IMR-90 (cell line): ENCODE measurements around the gene CELA3B. TPM values are rescaled to one million over a fixed set of nuclear protein-coding genes. Genes with fewer than 3 reads are reported as not detected.

ENCODE experiments used
- ATAC-seq: fragments of 200-7000 bp; cut with Tn5 transposase; 2 replicates; pipeline ENCODE4 v1.9.1; 2020; ENCODE audit warnings: low read depth, mild to moderate bottlenecking, moderate library complexity
- BruUV-seq: library from RNA; stranded (reverse); fragments of 400-500 nt; replicated peaks from 2 replicates; lab custom pipeline; 2021; lab: Mats Ljungman, UMichigan
- CTCF ChIA-PET: fragments of 300-600 bp; formaldehyde crosslinking; extraction: SDS; loops from one replicate; lab custom pipeline; 2021; ENCODE audit warnings: antibody characterized with exemption; lab: Yijun Ruan, JAX
- POLR2A ChIA-PET: fragments of 300-600 bp; sonication (Branson Sonifier 250); formaldehyde crosslinking; loops from one replicate; lab custom pipeline; 2022; ENCODE audit warnings: antibody characterized with exemption; ENCODE audit not compliant: unreplicated experiment; lab: Charles Lee
- DNase-seq: peaks from one replicate; pipeline ENCODE4 v3.0.0; 2013
- H2AFZ ChIP-seq: replicated peaks from 2 replicates; pipeline ENCODE3; 2013; ENCODE audit warnings: low read length, mild to moderate bottlenecking; ENCODE audit not compliant: poor library complexity
- H2AK5ac ChIP-seq: 2 replicates; pipeline ENCODE4 v1.6.1; 2013; ENCODE audit warnings: low read depth, low read length, inconsistent platforms
- H2AK9ac ChIP-seq: replicated peaks from 2 replicates; pipeline ENCODE3; 2013; ENCODE audit warnings: mild to moderate bottlenecking, low read depth, low read length, moderate library complexity; ENCODE audit not compliant: poor library complexity
- H2BK120ac ChIP-seq: 2 replicates; pipeline ENCODE4 v1.6.1; 2013; ENCODE audit warnings: low read depth, low read length, inconsistent platforms
- H2BK15ac ChIP-seq: 3 replicates; pipeline ENCODE4 v1.6.1; 2013; ENCODE audit warnings: low read depth, low read length, inconsistent platforms
- H2BK20ac ChIP-seq: 2 replicates; pipeline ENCODE4 v1.6.1; 2013; ENCODE audit warnings: low read depth, mild to moderate bottlenecking, inconsistent platforms, low read length, moderate library complexity
- H2BK5ac ChIP-seq: 2 replicates; pipeline ENCODE4 v1.6.1; 2013; ENCODE audit warnings: mild to moderate bottlenecking, low read depth, low read length, inconsistent platforms; ENCODE audit not compliant: poor library complexity, severe bottlenecking
- H3K14ac ChIP-seq: replicated peaks from 2 replicates; pipeline ENCODE4 v1.6.1; 2013; ENCODE audit warnings: low read depth, low read length, inconsistent platforms
- H3K18ac ChIP-seq: 2 replicates; pipeline ENCODE4 v1.6.1; 2013; ENCODE audit warnings: low read depth, low read length, control low read depth
- H3K23ac ChIP-seq: 2 replicates; pipeline ENCODE4 v1.6.1; 2013; ENCODE audit warnings: low read depth, low read length, inconsistent platforms
- H3K27ac ChIP-seq: 2 replicates; pipeline ENCODE4 v1.5.1; 2013; ENCODE audit warnings: mild to moderate bottlenecking, control low read depth, low read length; ENCODE audit not compliant: insufficient read depth
- H3K27me3 ChIP-seq: 2 replicates; pipeline ENCODE4 v1.6.1; 2013; ENCODE audit warnings: low read length; ENCODE audit not compliant: control insufficient read depth, insufficient read depth
- H3K36me3 ChIP-seq: 2 replicates; pipeline ENCODE4 v1.6.1; 2013; ENCODE audit warnings: low read length, mixed read lengths; ENCODE audit not compliant: control insufficient read depth, insufficient read depth
- H3K4ac ChIP-seq: 2 replicates; pipeline ENCODE4 v1.6.1; 2013; ENCODE audit warnings: low read depth, low read length, inconsistent platforms
- H3K4me1 ChIP-seq: 2 replicates; pipeline ENCODE4 v1.6.1; 2013; ENCODE audit warnings: low read length, mixed read lengths; ENCODE audit not compliant: control insufficient read depth, insufficient read depth
- H3K4me2 ChIP-seq: 2 replicates; pipeline ENCODE4 v1.6.1; 2013; ENCODE audit warnings: low read depth, mild to moderate bottlenecking, control low read depth, low read length, moderate library complexity
- H3K4me3 ChIP-seq: 2 replicates; pipeline ENCODE4 v1.5.1; 2013; ENCODE audit warnings: low read depth, mild to moderate bottlenecking, control low read depth, low read length, moderate library complexity; ENCODE audit not compliant: insufficient read depth
- H3K56ac ChIP-seq: 2 replicates; pipeline ENCODE4 v1.6.1; 2013; ENCODE audit warnings: low read length, inconsistent platforms; ENCODE audit not compliant: insufficient read depth; ENCODE audit errors: extremely low read depth
- H3K79me1 ChIP-seq, 2 experiments: 2 replicates each; pipeline ENCODE4 v1.6.1; 2013; ENCODE audit warnings: low read length in 2 of 2, inconsistent platforms in 1 of 2, low read depth in 1 of 2
- H3K9ac ChIP-seq: 2 replicates; pipeline ENCODE4 v1.6.1; 2013; ENCODE audit warnings: low read depth, low read length, control low read depth
- H3K9me1 ChIP-seq: 2 replicates; pipeline ENCODE4 v1.6.1; 2013; ENCODE audit warnings: low read length, inconsistent platforms; ENCODE audit not compliant: insufficient read depth
- H3K9me3 ChIP-seq: 2 replicates; pipeline ENCODE4 v1.6.1; 2013; ENCODE audit warnings: low read length; ENCODE audit not compliant: control insufficient read depth, insufficient read depth
- H4K20me1 ChIP-seq: 2 replicates; pipeline ENCODE4 v1.6.1; 2013; ENCODE audit warnings: low read length, inconsistent platforms; ENCODE audit not compliant: insufficient read depth
- H4K5ac ChIP-seq: 2 replicates; pipeline ENCODE4 v1.6.1; 2013; ENCODE audit warnings: mild to moderate bottlenecking, low read depth, low read length, control low read depth
- H4K8ac ChIP-seq, 2 experiments: 2 replicates each; pipeline ENCODE4 v1.6.1; 2013; ENCODE audit warnings: low read depth in 2 of 2, low read length in 2 of 2, control low read depth in 1 of 2, inconsistent platforms in 1 of 2
- H4K91ac ChIP-seq: 2 replicates; pipeline ENCODE4 v1.6.1; 2013; ENCODE audit warnings: low read depth, low read length, inconsistent platforms; ENCODE audit not compliant: insufficient read depth
- BHLHE40 ChIP-seq: fragments of 150-350 bp; IDR thresholded peaks from 2 replicates; pipeline ENCODE4 v1.6.1; 2016; ENCODE audit warnings: mild to moderate bottlenecking, low read depth, low read length
- CEBPB ChIP-seq: IDR thresholded peaks from 2 replicates; pipeline ENCODE4 v1.6.1; 2012; ENCODE audit warnings: low read depth, low read length, improper control_type of control experiment
- CHD1 ChIP-seq: IDR thresholded peaks from 2 replicates; pipeline ENCODE4 v1.6.1; 2012; ENCODE audit warnings: low read depth, low read length, improper control_type of control experiment
- FOS ChIP-seq: fragments of 150-350 bp; IDR thresholded peaks from 2 replicates; pipeline ENCODE4 v1.6.1; 2016; ENCODE audit warnings: low read depth, low read length
- MAFK ChIP-seq: IDR thresholded peaks from 2 replicates; pipeline ENCODE4 v1.6.1; 2012; ENCODE audit warnings: low read depth, low read length, improper control_type of control experiment
- MAZ ChIP-seq: IDR thresholded peaks from 2 replicates; pipeline ENCODE4 v1.6.1; 2012; ENCODE audit warnings: low read depth, mild to moderate bottlenecking, low read length, improper control_type of control experiment, moderate library complexity, borderline replicate concordance
- MXI1 ChIP-seq: IDR thresholded peaks from 2 replicates; pipeline ENCODE4 v1.6.1; 2012; ENCODE audit warnings: low read depth, mild to moderate bottlenecking, low read length, moderate library complexity, borderline replicate concordance
- NFE2L2 ChIP-seq: fragments of 150-350 bp; IDR thresholded peaks from 2 replicates; pipeline ENCODE4 v1.6.1; 2016; ENCODE audit warnings: low read depth, mild to moderate bottlenecking, low read length
- POLR2A ChIP-seq: IDR thresholded peaks from 2 replicates; pipeline ENCODE4 v1.6.1; 2012; ENCODE audit warnings: mild to moderate bottlenecking, low read depth, low read length
- RAD21 ChIP-seq: IDR thresholded peaks from 2 replicates; pipeline ENCODE4 v1.6.1; 2012; ENCODE audit warnings: low read length, improper control_type of control experiment
- RCOR1 ChIP-seq: IDR thresholded peaks from 2 replicates; pipeline ENCODE4 v1.6.1; 2012; ENCODE audit warnings: mild to moderate bottlenecking, low read length, improper control_type of control experiment; ENCODE audit not compliant: insufficient replicate concordance
- SMC3 ChIP-seq: fragments of 150-350 bp; IDR thresholded peaks from 2 replicates; pipeline ENCODE4 v1.6.1; 2016; ENCODE audit warnings: low read depth, mild to moderate bottlenecking, antibody characterized with exemption, low read length, moderate library complexity
- WGBS, 2 experiments: methylation state at CpG; one replicate each; pipeline versions ENCODE4 v1.1.5 to v1.1.7; 2013; ENCODE audit warnings: missing lambda C conversion rate in 2 of 2; ENCODE audit not compliant: insufficient read length in 1 of 2; ENCODE audit errors: extremely low coverage in 2 of 2; 5-methylcytosine and 5-hydroxymethylcytosine counted together
- dilution Hi-C: fragments of 300-500 bp; cut with HindIII; formaldehyde crosslinking; loops from one replicate; pipeline ENCODE4 v1.14.3; 2018; ENCODE audit warnings: low sequenced_read_pairs; ENCODE audit not compliant: unreplicated experiment
- in situ Hi-C: fragments of 300-500 bp; cut with MboI; formaldehyde crosslinking; loops from 3 replicates; pipeline ENCODE4 v1.14.3; 2019; ENCODE audit warnings: low sequenced_read_pairs, inconsistent platforms, mixed read lengths
- intact Hi-C: fragments of 100-400 bp; cut with micrococcal nuclease; formaldehyde crosslinking; loops from 2 replicates; pipeline ENCODE4 v1.10.0; 2022
- polyA plus RNA-seq, 3 experiments: library from polyadenylated mRNA; depleted of rRNA; stranded (reverse); fragments of >200 nt; gene quantifications; 2 replicates each; pipeline ENCODE4 v1.2.3, GENCODE V29; 2012; ENCODE audit warnings: low replicate concordance in 1 of 3
- total RNA-seq: library from RNA; depleted of rRNA; stranded (reverse); fragments of >200 nt; gene quantifications from 2 replicates; pipeline ENCODE4 v1.2.3, GENCODE V29; 2012
- TF ChIP-seq, protein P1 (sequence below): fragments of 150-350 bp; IDR thresholded peaks from 2 replicates; pipeline ENCODE4 v1.6.1; 2016; ENCODE audit warnings: low read depth, mild to moderate bottlenecking, low read length, moderate library complexity, borderline replicate concordance
- TF ChIP-seq, protein P2 (sequence below): conservative IDR thresholded peaks from 2 replicates; pipeline ENCODE4 v1.5.1; 2012; ENCODE audit warnings: mild to moderate bottlenecking, low read depth, low read length, improper control_type of control experiment
- TF ChIP-seq, protein P3 (sequence below): fragments of 150-350 bp; IDR thresholded peaks from 2 replicates; pipeline ENCODE4 v1.6.1; 2017; ENCODE audit warnings: mild to moderate bottlenecking, antibody characterized with exemption, low read length, low read depth

CELA3B gene
- total and polyA plus RNA-seq, 2 of the 4 experiments (the other 2 are of a cell fraction), result not detected

DNA sequence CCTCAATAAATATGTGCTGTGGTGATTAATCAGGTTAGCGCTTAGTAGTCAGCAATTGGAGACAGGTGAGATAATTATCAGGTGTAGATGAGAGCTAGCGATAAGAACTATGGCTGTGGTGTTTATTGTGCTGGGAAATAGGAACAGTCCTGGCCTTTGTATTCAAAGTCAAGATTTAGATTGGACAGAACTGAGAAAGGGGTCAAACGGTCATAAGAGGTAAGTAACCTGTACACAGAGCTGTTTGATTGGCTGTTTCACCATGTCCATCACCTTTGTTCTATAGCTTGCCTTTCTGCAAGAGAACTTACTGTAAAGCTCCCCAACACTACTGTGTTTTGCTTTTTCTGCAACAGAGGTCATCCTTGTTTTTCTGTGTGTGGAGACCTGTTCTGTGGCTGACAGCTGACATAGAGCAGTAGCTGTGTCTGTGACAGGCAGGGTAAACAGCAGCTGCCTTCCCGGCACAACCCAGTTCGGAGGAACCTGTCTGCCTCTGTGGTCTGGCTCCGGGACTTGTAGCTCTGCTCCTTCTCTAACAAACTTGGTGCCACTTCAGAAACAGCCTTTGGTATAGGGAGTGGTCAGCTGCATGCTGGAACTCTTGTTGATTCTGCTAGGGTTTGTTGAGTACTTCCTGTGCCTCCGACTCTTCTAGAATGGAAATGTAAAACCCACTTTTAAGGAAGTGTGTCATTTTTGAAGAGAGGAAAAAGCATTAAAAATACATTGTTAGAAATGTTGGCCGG, 54.6 kb downstream of the CELA3B start:
- H3K14ac ChIP-seq, result no peak overlapping the region
- no peak overlapping the region for H2AK5ac ChIP-seq
- H3K9me1 ChIP-seq, result no peaks in the 10 kb centered on the region
- no peak overlapping the region for H3K18ac ChIP-seq
- H3K9me3 ChIP-seq, result no peaks in the 10 kb centered on the region
- no peak overlapping the region for H2AFZ ChIP-seq
- no peak overlapping the region for H3K4ac ChIP-seq
- H4K8ac ChIP-seq, result no peak overlapping the region
- H3K27me3 ChIP-seq, result no peaks in the 10 kb centered on the region
- H3K4me2 ChIP-seq, result no peak overlapping the region
- DNase-seq (no peak), ATAC-seq (no peak)
- H4K20me1 ChIP-seq, result no peaks in the 10 kb centered on the region
- H3K56ac ChIP-seq, result no peak overlapping the region
- H2BK15ac ChIP-seq, result no peak overlapping the region
- 0 out of 2 replicates have a peak overlapping the region, but pooled peaks have one; percentile 5 for H3K23ac ChIP-seq
- no peaks in the 10 kb centered on the region for H3K4me1 ChIP-seq
- POLR2A ChIA-PET, result no interaction called here
- no peak overlapping the region for H2BK20ac ChIP-seq
- no peak overlapping the region for H3K27ac ChIP-seq
- no peak overlapping the region for H2BK120ac ChIP-seq
- dilution Hi-C loops, result no loop called here
- CTCF ChIA-PET, result no interaction called here
- H3K79me1 ChIP-seq, result peaks cover 0 to 3% of the 10 kb centered on the region in 2 experiments; a peak in 3 of 4 replicates
- no peak overlapping the region for H3K9ac ChIP-seq
- 100% methylated on average over 3 of the region's 8 CpGs; no CpG with 5 or more reads in 1 of the 2 experiments for whole genome bisulfite sequencing, 2 experiments
- no TSS peak for BruUV-seq
- 0 out of 2 replicates have a peak, but pooled peaks cover 1% of the 10 kb centered on the region for H3K36me3 ChIP-seq
- H2BK5ac ChIP-seq, result no peak overlapping the region
- H4K5ac ChIP-seq, result no peak overlapping the region
- no peak overlapping the region for H4K91ac ChIP-seq
- in situ Hi-C loops, result no loop called here
- H2AK9ac ChIP-seq, result no peak overlapping the region
- intact Hi-C loops, result no loop called here
- H3K4me3 ChIP-seq, result no peak overlapping the region
- TF ChIP-seq, protein P1, sequence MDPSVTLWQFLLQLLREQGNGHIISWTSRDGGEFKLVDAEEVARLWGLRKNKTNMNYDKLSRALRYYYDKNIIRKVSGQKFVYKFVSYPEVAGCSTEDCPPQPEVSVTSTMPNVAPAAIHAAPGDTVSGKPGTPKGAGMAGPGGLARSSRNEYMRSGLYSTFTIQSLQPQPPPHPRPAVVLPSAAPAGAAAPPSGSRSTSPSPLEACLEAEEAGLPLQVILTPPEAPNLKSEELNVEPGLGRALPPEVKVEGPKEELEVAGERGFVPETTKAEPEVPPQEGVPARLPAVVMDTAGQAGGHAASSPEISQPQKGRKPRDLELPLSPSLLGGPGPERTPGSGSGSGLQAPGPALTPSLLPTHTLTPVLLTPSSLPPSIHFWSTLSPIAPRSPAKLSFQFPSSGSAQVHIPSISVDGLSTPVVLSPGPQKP, result no peak
- TF ChIP-seq SMC3 (no peak), MAFK (no peak), MAZ (no peak), RAD21 (no peak), CHD1 (no peak), CEBPB (no peak), NFE2L2 (no peak), POLR2A (no peak), FOS (no peak), MXI1 (no peak), BHLHE40 (no peak), RCOR1 (no peak)
- TF ChIP-seq, protein P2, sequence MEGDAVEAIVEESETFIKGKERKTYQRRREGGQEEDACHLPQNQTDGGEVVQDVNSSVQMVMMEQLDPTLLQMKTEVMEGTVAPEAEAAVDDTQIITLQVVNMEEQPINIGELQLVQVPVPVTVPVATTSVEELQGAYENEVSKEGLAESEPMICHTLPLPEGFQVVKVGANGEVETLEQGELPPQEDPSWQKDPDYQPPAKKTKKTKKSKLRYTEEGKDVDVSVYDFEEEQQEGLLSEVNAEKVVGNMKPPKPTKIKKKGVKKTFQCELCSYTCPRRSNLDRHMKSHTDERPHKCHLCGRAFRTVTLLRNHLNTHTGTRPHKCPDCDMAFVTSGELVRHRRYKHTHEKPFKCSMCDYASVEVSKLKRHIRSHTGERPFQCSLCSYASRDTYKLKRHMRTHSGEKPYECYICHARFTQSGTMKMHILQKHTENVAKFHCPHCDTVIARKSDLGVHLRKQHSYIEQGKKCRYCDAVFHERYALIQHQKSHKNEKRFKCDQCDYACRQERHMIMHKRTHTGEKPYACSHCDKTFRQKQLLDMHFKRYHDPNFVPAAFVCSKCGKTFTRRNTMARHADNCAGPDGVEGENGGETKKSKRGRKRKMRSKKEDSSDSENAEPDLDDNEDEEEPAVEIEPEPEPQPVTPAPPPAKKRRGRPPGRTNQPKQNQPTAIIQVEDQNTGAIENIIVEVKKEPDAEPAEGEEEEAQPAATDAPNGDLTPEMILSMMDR, result no peak
- TF ChIP-seq, protein P3, sequence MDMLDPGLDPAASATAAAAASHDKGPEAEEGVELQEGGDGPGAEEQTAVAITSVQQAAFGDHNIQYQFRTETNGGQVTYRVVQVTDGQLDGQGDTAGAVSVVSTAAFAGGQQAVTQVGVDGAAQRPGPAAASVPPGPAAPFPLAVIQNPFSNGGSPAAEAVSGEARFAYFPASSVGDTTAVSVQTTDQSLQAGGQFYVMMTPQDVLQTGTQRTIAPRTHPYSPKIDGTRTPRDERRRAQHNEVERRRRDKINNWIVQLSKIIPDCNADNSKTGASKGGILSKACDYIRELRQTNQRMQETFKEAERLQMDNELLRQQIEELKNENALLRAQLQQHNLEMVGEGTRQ, result no peak
